HG03175 (cell line): ENCODE measurements around the gene UBALD2.
"Not testable (repeated sequence)": the region's sequence is repeated elsewhere in the genome, so short reads cannot be mapped to it uniquely, and the experiment has no call there.

Experiments
- ATAC-seq: cut with Tn5 transposase; IDR thresholded peaks from one replicate; pipeline ENCODE4 v1.9.1; 2021; ENCODE audit warnings: mild to moderate bottlenecking, moderate library complexity; ENCODE audit not compliant: unreplicated experiment

The UBALD2 gene

DNA sequence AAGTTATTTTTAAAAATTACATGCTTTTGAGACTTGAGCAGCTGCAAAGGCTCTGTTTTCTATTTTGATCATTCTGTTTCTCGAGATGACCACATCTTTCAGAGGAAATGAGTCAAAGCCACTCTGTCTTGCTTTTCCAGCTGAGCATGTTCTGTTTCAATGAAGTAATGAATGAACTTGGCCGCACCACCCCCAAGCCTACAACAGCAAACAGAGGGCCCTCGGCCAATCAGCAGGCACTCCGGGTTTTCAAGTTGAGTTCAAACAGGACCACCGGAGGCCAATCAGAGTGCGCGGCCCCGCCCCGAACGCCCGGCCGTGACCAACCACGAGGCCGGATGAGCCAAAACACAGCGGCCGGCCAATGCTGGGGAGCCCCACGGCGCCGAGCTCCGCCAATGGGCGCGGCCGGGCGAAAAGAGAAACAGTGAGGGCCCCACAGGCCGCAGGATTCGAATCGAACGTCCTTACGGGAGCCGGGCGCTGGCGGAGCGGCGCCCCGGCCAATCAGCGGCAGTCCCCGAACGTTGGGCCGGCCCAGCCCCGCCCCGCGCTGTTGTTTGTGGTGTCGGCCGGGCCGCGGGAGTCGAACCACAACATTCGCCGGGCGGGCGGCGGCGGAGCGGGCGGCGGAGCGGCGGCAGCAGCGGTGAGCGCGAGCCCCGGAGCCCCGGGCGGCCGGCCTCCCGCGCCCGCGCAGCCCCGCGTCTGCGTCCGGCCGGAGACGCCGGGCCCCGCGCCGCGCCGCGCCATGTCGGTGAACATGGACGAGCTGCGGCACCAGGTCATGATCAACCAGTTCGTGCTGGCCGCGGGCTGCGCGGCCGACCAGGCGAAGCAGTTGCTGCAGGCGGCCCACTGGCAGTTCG lies at the start of gene UBALD2:
UBALD2 (plus strand) TSS at position 594 of the 869 bp plus-strand sequence; CDS start at position 752, 158 bp downstream.
- ATAC-seq, result peak; percentile 79

DNA sequence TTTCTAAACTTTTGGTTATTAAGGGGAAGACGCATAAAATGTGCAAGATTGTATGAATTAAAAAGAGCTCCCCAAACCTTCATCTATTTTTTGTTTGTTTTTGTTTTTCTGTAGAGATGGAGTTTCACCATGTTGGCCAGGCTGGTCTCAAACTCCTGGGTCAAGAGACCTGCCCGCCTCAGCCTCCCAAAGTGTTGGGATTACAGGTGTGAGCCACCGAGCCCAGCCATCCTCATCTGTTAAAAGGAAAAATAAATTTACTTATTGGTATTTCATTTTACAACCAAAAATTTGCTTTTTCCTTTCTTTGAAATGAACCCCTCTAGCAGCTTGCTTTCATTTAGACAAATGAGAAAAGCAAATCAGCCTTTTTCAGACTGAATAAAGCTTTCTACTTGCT lies 48.1 kb upstream of the UBALD2 start:
- ATAC-seq, result no peak

- no peak for ATAC-seq
Observed at GRCh38 chr17:76219670-76220383, 45.3 kb upstream of the UBALD2 start.

- no peak for ATAC-seq
Observed at GRCh38 chr17:76223802-76224201, 41.3 kb upstream of the UBALD2 start.

DNA sequence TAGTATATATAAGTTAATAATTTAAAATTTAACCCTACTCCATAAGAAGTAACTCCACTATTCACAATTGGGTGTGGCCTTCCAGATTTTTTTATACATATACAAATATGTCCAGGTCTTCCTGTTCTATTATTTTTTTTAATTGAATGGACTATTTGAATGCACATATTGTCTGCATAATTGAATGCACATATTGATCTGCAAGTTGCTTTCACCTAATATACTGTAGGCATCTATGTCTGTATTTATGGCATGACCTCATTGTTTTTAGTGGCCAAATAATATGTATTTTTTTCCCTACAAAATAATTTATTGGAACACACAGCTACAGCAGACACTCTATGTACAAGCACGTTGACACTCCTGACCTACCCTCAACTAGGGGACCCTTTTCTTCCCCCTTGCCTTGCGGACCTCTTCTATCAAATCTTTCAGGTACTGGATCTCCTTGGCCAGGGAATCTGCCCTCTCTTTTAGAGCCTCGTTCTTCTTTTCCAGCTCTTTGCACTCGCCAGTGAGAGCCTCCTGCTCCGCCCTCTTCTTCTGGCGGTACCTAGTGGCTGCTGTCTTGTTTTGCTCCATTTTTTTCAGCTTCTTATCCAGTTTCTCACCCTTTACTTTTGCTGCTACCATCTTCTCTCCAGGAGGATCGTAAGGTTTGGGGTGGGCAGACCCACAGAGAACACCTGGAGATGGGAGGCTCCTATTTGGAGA lies 39.6 kb upstream of the UBALD2 start:
- not testable (repeated sequence) for ATAC-seq

DNA sequence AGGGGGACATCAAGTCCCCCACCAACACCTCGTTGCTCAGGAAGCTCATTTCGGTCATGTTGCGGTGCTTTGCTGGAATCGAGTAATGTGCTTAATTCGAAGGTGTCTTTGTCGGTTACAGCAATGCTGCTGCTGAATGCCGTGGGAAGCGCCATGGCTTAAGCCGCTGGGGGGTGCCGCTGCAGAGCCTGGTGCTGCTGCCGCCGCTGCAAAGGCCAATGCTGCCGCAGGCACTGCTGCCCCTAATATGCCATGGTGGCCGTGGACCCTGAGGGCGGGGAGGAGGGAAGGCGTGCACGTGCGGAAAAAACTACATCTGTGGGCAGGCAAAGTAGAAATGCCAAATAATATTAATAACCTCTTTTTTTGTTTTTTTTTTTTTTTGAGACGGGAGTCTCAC lies 38.4 kb upstream of the UBALD2 start:
- not testable (repeated sequence) for ATAC-seq

GRCh38 chr17:76232342-76232741 lies 32.8 kb upstream of the UBALD2 start:
- no peak for ATAC-seq

- ATAC-seq, result no peak
Observed at GRCh38 chr17:76233588-76234353, 31.4 kb upstream of the UBALD2 start.

GRCh38 chr17:76234354-76234679 lies 30.8 kb upstream of the UBALD2 start:
- no peak for ATAC-seq

- no peak for ATAC-seq
Observed at GRCh38 chr17:76235883-76236282, 29.3 kb upstream of the UBALD2 start.

- ATAC-seq, result no peak
Observed at GRCh38 chr17:76236603-76237002, 28.5 kb upstream of the UBALD2 start.

- ATAC-seq, result no peak
Observed at GRCh38 chr17:76237859-76238313, 27.3 kb upstream of the UBALD2 start.

DNA sequence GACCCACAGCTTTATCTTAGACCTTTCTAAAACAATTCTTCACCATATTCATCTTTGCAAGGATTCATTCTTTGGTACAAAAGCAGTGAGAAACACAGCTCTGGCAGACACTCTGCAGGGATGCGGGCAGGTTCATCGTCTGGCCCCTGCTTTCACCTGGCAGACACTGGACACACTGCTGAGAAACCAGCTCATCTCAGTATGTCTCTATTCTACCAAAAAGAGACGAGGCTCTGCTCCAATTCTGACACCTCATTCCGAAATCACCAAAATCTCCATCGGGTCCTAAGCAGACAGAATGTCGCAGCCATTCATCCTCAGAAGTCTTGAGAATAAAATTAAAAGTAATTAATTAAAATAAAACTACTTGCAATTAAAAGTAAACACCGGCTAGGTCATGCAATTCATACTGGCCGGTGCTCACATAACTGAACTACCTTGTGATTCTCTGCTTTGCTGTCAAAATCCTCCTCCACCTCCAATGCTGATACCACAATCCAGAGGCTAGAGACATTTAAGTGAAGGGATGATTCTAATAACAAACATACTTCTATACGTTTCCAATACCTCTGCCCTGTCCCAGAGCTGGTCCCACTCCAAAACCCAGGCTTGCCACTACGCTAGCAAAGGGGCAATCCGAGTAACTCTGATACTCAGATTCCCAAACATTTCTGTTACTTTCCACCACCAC lies 26.2 kb upstream of the UBALD2 start:
- no peak for ATAC-seq

DNA sequence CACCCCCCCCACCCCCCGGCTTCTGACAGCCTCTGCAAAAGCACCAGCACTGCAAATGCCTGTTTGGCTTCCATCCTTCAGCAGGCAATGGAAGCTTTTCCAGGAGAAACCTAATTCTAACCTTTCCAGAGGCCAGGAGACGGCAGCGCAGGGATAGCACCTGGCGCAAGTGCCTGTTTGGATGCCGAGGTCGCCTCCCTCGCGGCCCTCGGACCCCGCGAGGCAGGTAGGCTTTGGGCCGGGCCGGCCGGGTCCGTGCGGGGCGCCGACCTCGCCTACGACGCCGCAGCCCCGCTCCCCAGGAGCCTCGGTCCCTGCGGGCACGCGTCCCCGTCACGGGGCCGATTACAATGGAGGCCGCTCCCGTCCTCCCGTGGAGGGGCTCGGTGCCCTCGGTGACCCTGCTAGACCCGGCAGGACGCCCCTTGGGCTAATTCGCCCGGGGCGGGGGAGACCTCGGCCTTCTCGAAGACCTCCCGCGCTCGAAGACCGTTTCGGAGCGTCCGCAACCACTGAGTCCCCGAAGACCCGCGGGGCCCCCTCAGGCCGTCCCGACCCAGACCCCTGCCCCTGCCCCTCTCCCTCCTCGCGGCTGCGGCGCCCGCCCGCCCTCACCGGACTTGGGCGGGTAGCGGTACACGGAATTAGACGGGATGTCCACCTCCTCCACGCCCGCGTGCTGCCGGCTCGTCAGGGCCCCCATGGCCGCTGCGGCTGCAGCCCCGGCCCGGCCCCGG lies 25.4 kb upstream of the UBALD2 start:
- ATAC-seq, result no peak

DNA sequence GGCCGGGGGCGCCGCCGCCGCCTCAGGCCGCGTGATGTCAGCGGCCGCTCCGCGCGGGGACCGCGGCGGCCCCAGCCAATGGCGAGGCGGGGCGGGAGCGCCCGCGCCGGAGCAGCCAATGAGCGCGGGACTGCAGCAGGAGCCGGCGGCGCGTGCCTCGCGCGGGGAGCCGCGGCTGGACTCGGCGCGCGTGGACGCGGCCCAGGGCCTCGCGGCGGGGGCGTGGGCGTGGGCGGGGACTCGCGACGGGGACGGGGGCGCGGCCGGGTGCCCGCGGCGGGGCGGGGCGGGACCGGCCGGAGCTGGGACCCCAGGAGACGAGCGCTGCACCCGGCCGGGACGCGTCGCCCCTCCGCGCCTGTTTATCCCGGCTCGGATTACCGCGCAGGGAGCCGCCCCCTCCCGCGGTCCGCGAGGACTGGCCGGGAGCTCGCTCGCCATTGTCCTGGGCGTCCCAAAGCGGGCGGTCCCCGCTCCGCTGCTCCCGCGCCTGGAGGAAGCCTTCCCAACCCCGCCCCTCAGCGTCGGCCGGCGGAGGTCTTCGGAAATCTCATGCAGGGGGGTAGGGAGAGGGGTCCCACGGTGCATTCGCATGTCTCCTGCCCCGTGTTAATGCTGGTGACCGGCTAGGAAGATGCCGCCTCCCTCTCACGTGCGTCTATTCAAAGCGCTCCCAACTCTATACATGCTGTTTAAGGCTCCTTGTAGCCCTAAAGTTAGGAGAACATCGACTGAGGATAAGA lies 24.5 kb upstream of the UBALD2 start, which contains the start of gene RNF157:
RNF157 (minus strand) TSS at position 33 of the 743 bp plus-strand sequence. CDS start 253 bp downstream, outside the sequence.
- ATAC-seq, result peak; percentile 78

GRCh38 chr17:76241204-76241538 lies 24.0 kb upstream of the UBALD2 start:
- ATAC-seq, result no peak

GRCh38 chr17:76241691-76242255 lies 23.4 kb upstream of the UBALD2 start:
- ATAC-seq, result no peak
